HG03378 (cell line): Measurements from ENCODE around the gene ATAT1.

ENCODE experiments used
- ATAC-seq: cut with Tn5 transposase; IDR thresholded peaks from one replicate; pipeline ENCODE4 v1.9.1; 2021; ENCODE audit warnings: mild to moderate bottlenecking, moderate library complexity; ENCODE audit not compliant: unreplicated experiment

The ATAT1 gene

DNA sequence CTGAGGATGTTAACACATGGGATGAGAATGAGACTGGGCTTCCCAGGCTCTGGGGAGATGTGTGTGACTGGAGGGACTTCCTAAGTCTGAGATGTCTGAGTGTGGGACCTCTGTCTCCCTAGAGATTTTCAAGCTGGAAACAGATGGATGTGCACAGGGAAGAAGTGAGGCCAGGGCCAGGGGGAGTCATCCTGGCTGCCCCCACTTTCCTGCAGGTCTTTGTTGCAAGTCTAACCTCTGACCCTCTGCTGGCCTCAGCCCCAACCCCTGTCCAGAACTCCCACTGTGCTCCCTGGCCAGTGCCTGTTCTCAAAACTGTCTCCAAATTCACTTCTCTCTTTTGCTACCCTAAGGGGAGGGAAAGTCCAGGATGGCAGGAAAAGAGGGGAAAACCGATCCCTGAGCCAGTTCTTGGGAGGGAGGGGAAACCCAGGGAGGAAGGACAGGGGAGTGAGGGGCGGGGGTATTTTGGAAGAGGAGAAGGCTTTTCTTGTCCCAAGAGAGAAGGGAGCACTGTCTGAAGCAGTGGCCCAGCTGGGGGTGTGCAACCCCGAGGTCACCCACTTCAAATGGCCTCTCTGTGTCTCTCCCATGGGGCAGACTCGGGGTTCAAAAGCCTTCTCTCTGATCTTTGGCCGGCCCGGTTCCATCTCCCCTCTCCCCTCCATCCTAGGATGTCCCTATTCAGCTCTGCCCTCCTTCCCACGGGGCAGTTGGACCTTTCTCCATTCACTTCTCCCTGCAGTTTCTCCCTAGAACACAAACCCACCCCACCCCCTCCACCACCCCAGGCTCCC, 56.7 kb downstream of the ATAT1 start:
- no peak for ATAC-seq

DNA sequence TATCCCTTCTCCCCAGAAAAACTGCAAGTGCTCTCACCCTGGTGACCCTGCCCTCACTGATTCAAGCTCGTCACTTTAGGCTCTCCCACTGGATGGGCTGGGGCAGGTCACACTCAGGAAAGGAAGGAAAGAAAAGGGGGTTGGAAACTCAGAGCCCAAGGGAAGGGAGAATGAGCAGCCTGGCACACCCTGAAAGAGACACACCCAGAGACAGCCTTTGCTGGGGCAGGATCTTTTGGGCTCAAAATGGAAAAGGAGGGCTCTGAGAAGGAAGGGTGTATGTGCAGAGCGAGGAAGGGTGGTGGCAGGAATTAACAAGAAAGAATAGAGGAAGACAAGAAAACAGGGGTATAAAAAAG, 57.3 kb downstream of the ATAT1 start:
- no peak for ATAC-seq

DNA sequence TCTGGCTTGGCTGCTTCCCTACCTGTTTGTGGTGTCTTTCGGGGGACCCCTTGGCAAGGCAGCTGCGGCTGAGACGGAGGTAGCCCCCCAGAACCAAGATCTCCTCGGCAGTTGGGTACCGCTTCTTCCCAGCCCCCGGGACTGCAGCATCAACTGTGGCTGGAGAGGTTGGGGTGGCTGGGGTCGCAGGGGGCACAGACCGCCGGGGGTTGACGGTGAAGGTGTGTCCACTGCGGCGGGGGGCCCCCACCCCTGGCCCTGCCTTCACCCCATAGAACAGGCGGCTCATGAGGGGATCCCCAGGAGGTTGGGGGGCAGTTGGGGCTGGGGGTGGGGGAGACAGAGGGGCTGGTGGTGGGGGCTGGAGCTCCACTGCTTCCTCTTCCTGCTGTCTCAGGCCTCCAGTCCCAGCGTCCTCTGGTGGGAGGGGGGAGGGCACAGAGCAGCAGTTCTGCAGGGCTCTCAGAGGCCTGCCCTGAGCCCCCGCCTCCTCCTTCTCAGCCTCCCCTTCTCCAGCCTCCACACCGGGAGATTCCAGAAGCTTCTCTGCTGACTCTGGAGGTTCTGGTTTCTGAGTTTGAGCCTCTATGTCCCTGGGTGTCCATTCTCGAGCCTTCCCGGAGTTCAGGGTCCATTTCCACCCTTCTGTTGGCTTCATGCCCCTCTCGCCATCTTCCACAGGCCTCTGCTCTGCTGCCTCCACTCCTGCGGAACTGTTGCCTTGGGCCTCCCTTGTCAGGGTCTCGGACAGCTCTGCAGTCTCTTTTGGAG, 57.9 kb downstream of the ATAT1 start:
- no peak for ATAC-seq

DNA sequence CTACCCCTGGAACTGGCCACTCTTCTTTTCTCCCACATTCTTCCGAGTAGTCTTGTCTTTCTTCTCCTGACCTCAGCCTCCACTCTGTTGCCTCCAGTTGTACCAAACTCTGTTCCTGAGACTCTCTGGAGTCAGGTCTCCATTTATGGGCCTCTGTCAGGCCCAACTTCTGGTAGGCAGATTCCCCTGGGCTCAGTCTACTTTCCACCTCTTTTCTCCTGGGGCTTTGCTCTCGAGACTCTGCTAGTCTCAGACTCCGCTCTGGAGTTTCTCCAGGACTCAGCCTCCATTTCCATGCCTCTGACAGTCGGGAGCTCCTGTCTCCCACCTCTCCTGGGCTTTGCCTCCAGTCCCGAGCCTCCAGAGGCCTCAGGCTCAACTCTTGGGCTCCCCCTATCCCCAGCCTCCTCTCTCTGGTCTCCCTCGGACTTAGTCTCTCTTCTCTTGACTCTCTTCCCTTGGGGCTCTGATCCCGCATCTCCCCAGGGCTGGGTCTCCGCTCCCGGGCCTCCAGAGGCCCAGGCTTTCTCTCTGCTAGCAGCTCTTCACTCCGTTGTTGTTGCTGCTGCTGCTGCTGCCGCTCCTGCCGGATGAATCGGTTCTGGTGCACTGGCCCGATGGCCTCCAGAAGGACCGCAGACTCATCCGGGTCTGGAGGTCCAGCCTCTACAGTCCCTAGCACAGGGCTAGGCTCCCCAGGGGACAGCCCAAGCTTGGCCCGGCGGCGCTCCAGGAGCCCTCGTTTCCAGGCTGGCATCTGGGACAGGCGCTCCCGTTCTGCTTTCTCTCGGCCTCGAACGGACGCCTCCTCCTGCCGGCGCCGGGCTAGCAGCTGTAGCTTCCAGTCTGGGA, 58.7 kb downstream of the ATAT1 start:
- ATAC-seq = no peak

DNA sequence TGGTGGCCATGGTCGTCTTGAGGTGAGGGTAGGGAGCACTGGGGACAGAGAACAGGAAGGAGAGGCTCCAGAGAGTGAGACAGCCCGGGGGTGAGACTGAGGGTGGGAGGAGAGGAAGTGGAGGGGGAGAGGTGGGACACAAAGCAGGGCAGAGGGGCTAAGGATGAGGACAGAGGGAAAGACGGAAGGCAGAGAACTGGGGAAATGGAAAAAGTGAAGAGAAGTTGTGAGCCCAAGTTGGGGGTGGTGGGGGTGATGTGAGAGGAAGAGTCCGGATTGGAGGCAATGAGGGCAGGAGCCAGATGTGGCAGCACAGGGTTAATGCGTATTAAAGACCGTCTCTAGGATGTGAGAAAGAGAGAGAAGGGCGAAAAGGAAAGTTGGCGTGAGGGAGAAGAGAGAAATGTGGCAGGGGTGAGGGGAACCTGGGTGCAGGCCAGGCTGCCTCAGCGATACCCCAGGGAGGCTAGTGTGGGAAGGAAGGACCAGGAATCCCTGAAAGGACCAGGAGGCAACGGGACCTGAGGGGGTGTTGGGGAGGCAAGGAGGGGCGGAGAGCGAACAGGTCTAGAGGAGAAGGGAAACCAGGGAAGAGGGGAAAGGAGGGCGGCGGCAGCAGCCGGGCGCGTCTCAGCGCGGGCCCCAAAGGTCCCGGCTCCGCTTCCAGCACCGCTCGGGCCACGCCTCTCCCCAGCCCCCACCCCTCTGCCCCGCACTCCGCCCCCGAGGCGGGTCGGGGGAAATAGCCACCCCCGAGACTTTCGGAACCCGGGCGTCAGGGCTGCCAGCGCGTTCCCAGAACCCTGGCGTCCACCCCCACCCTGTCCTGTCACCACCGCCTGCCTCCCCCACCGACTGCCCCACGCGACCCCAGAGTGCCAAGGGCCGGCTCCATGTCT, 59.6 kb downstream of the ATAT1 start, which contains the start of gene PPP1R18:
TSS of gene PPP1R18 (minus strand) at position 637 of the 899 bp plus-strand sequence. CDS start at position 10, 627 bp downstream.
- ATAC-seq = no peak

- no peak for ATAC-seq
Measured at GRCh38 chr6:30686908-30687658, 60.4 kb downstream of the ATAT1 start.

DNA sequence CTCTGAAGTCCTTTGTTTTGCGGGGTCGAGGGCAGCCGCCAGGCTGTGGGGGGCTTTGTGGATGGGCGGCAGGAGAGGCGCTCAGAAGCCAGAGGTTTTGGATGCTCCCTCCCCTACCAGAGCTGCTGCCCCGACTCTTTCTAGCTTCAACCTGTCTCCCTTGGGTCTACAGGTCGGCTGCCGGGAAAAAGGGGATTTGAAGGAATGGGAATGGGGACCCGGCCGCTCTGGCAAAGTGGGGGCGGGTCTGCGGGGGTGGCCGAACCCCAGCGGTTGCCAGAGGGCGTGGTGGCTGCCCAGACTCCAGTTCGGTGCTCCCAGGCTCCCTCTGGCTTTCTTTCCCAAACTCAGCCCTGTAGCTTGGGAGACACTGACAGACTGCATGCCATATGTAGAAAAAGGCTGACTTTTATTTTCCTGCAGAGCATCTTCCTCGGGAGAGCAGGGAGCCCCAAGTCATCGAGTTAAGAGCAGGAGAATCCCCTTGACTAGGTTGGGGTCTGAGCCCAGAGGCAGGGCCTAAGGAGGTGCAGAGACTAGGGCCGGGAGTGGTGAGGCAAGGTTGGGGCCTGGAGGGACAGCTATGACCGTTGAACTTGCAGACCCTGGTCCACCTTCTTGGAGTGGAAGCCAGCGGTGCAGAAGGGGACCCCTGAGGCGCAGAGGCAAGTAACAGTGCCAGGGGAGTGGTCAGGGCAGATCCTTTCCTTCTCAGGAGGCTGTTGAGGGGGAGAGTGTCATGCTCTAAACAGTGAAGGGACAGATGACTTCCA, 61.2 kb downstream of the ATAT1 start:
- ATAC-seq = no peak

DNA sequence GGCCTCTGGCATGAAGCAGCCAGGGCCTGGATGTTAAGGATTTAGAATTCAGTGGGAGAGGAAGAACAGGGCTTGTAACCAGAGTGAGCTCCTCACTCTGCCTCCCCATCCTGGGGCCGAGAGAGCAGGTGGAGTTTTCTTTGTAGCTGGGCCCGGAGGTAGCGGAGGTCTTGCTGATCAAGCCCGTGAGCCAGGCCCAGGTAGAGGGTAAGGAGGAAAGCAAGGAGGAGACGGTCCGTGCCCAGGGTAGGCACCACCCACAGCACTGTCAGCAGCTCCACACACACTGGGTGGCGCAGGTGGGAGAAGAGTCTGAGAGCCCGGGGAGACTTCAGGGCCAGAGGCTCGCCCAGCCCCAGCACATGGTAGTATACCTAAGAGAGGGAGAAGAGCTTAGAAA, 61.9 kb downstream of the ATAT1 start:
- ATAC-seq = no peak

DNA sequence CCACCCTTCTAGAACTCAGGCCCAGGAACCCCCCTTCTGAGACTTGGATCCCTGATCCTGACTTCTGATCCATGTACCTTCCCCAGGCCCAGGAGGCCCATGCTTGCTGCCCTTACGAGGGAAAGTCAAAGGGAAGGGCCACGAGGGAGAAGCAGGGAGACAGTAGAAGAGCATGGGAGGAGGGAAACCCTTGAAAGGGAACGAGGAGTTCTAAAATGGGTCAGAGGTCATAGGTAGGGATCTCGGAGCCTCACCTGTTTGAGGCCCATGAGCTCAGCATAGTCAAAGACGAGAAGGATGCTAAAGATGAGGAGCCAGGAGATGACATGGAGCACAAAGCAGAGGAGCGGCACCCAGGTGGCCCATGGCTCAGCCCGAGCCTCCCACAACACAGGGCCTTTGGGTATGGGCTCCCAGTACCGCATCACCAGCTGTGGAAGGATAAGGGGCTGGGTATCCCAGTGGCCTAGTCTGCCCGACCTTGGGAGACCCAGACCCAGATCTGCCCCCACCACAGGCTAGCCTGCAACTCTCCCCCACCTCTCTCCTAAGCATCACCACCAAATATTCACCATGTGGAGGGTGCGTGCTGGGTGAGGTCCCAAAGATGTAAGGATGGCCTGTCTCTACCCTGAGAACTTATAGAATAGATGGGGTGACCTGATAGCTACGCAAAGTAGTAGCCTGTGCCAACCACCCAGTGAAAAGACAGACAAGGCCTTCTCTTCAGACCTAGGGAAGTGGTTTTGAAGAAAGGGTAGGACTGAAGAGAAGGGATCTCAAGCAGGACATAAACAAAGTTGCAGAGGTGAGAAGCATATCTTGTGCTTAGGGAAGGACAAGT, 62.6 kb downstream of the ATAT1 start:
- ATAC-seq = no peak

- no peak for ATAC-seq
Measured at GRCh38 chr6:30689985-30690384, 63.3 kb downstream of the ATAT1 start.

DNA sequence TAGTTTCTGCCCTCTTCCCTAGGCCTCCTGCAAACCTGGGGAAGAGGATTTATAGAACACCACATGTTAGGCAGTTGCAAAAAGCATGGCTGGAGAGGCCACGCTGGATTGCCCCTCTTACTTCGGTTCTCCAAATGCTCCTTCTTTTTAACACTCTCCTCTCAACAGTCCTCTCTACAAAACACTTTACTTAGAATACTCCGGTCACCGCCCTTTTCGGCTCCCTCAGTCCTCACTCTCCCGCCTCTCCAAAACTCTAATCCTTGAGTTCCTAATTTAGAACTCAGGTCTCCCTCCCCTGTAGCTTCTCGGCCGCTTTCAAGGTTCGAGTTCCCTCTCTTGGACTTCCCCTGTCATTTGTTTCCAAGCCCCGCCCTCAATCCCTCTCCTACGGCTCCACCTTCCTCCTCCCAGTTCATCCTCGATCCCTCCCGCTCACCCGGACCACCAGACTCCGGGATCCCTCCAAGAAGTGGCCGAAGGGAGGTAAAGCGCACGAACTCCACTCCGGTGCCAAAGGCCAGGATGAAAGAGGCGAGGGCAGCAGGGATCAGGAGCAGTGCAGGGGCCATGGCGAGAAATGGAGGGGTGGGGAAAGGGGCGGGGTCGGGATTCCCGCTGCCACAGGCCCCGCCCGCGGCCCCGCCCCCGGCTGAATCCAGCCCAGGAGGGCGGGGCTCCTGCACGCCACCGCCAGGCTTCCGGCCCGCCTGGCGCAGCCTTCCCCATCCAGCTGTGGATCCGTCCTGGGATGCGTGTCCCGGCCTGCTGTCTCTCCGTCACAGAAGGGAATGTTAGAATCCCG, 63.9 kb downstream of the ATAT1 start, which contains the start of gene NRM:
TSS of gene NRM (minus strand) at position 582 of the 805 bp plus-strand sequence. CDS start at position 572, 10 bp downstream.
- ATAC-seq = peak; percentile 26

DNA sequence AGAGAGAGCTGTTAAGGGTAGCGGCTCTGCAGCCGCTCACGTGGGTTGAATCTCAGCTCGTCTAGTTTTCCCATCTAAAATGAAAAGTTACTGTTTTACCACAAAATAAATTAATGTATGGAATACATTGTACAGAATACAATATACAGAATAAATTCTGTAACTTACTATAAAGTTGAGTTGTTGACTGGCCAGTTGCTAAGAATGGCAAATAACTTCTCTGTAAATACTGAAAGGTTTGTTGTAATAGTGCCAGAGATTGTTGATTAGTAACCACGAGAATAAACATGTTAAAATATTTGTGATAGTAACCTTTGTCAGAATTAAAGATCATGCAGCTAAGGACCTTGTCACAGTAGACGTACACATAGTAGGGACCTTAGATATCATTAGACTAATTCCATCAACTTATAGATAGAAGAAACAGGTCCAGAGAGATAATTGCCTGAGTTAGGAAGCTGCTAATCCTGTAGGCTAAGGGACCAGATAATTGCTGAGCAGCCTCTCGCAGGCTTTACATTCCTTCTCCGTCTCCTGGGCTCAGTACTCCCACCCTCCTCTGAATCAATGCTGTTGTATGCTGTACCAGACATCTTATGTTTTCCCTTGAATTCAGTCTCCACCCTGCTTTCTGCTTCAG, 64.7 kb downstream of the ATAT1 start:
- ATAC-seq = no peak
